Stimulated activated naive CD8-positive, alpha-beta T cell treated with anti-CD3 and anti-CD28 coated beads, Interleukin-15, Interleukin-2, amounts not matched to agents 100 ng/mL and 50 ng/mL, for 24 hours (primary cell): ENCODE data around the gene GPR158.

Experiments used
- H3K27ac Mint-ChIP-seq: one replicate; pipeline ENCODE4 v1.8.0; 2021; ENCODE audit warnings: mild to moderate bottlenecking, mixed read lengths
- H3K27me3 Mint-ChIP-seq: one replicate; pipeline ENCODE4 v1.8.0; 2021; ENCODE audit warnings: mixed read lengths
- H3K36me3 Mint-ChIP-seq: one replicate; pipeline ENCODE4 v1.8.0; 2021; ENCODE audit warnings: low read depth, mixed read lengths
- H3K4me1 Mint-ChIP-seq: one replicate; pipeline ENCODE4 v1.8.0; 2021; ENCODE audit warnings: low read depth, mixed read lengths
- H3K4me3 Mint-ChIP-seq: one replicate; pipeline ENCODE4 v1.8.0; 2021; ENCODE audit warnings: mild to moderate bottlenecking, mixed read lengths
- H3K9me3 Mint-ChIP-seq: one replicate; pipeline ENCODE4 v1.8.0; 2021; ENCODE audit warnings: mixed read lengths

Gene GPR158

GRCh38 chr10:25632802-25633201 is 458.0 kb downstream of the GPR158 start:
- Mint-ChIP-seq H3K27me3 (no peaks in the 10 kb centered on the region), H3K4me3 (no peak overlapping the region), H3K4me1 (no peaks in the 10 kb centered on the region), H3K9me3 (no peaks in the 10 kb centered on the region), H3K36me3 (no peaks in the 10 kb centered on the region), H3K27ac (no peak overlapping the region)

DNA sequence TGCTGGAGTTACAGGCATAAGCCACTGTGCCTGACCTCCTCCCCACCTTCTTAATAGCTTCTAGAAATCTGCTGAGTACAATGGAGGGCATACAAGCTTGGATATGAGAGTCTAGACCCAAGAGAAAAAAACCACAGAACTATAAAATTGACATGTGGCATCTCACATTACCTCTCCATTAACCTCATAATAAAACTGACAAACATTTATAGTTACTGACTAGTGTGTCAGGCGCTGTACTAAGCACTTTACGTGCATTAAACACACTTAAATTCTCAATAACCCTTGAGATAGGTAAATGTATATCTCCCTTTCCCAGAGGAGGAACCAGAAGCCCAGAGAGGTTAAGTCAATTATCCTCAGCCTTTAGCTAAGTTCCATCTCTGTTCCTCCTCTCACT is 458.7 kb downstream of the GPR158 start:
- Mint-ChIP-seq H3K4me3 (no peak overlapping the region), H3K27ac (no peak overlapping the region), H3K9me3 (no peaks in the 10 kb centered on the region)

GRCh38 chr10:25639646-25640045 is 464.8 kb downstream of the GPR158 start:
- no peaks in the 10 kb centered on the region for H3K4me1 Mint-ChIP-seq
- no peak overlapping the region for H3K27ac Mint-ChIP-seq
- H3K4me3 Mint-ChIP-seq, result no peak overlapping the region
- H3K36me3 Mint-ChIP-seq, result no peaks in the 10 kb centered on the region
- H3K27me3 Mint-ChIP-seq, result no peaks in the 10 kb centered on the region
- no peaks in the 10 kb centered on the region for H3K9me3 Mint-ChIP-seq

More for the DNA sequence above, 458.7 kb downstream of the GPR158 start:
- H3K27me3 Mint-ChIP-seq, result no peaks in the 10 kb centered on the region
- H3K4me1 Mint-ChIP-seq, result no peaks in the 10 kb centered on the region
- H3K36me3 Mint-ChIP-seq, result no peaks in the 10 kb centered on the region

DNA sequence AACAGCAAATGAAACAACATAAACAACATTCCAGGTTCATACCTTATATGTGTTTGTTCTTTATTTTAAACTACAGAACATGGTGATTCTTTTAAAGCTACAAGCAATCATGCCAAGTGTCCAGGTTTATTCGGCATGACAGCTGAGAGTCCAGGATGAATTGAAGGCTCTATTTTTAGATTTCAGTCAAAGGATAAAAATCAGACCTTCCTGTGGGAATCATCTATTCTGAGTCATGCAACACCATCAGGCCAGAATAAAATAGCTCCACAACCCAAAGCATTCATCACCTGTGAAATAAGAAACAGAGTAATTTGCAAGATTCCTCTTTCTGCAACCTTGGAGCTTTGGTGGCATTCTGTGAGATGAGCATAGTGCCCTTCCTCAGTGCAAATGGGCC is 466.8 kb downstream of the GPR158 start:
- H3K27ac Mint-ChIP-seq, result no peak overlapping the region
- no peaks in the 10 kb centered on the region for H3K4me1 Mint-ChIP-seq
- H3K4me3 Mint-ChIP-seq, result no peak overlapping the region
- H3K27me3 Mint-ChIP-seq, result no peaks in the 10 kb centered on the region
- no peaks in the 10 kb centered on the region for H3K9me3 Mint-ChIP-seq
- H3K36me3 Mint-ChIP-seq, result no peaks in the 10 kb centered on the region

GRCh38 chr10:25642721-25643120 is 467.9 kb downstream of the GPR158 start:
- Mint-ChIP-seq H3K9me3 (no peaks in the 10 kb centered on the region), H3K27me3 (no peaks in the 10 kb centered on the region), H3K27ac (no peak overlapping the region)

GRCh38 chr10:25646371-25646770 is 471.6 kb downstream of the GPR158 start:
- H3K4me1 Mint-ChIP-seq, result no peaks in the 10 kb centered on the region
- H3K36me3 Mint-ChIP-seq, result no peaks in the 10 kb centered on the region
- H3K4me3 Mint-ChIP-seq, result no peak overlapping the region
- no peak overlapping the region for H3K27ac Mint-ChIP-seq
- peaks cover 4% of the 10 kb centered on the region for H3K9me3 Mint-ChIP-seq
- H3K27me3 Mint-ChIP-seq, result peaks cover 3% of the 10 kb centered on the region

More at GRCh38 chr10:25642721-25643120, 467.9 kb downstream of the GPR158 start:
- Mint-ChIP-seq H3K4me3 (no peak overlapping the region), H3K36me3 (no peaks in the 10 kb centered on the region), H3K4me1 (no peaks in the 10 kb centered on the region)

- Mint-ChIP-seq H3K27me3 (peaks cover 3% of the 10 kb centered on the region), H3K4me3 (no peak overlapping the region), H3K36me3 (no peaks in the 10 kb centered on the region), H3K4me1 (no peaks in the 10 kb centered on the region), H3K27ac (no peak overlapping the region), H3K9me3 (peaks cover 4% of the 10 kb centered on the region)
Measured at GRCh38 chr10:25651534-25651933, 476.7 kb downstream of the GPR158 start.
